BJ (cell line): ENCODE results near the gene PLD3. TPM values are rescaled to one million over a fixed set of nuclear protein-coding genes. Genes with fewer than 3 reads are reported as not detected.
A peak's percentile ranks its signal among the peaks of the same experiment; 100 is the strongest.

Experiments
- CTCF ChIA-PET: fragments of 350-600 bp; formaldehyde crosslinking; extraction: SDS; loops from one replicate; lab custom pipeline; 2021; ENCODE audit warnings: antibody characterized with exemption, inconsistent platforms; lab: Yijun Ruan, JAX
- POLR2A ChIA-PET: fragments of 300-600 bp; sonication (Branson Sonifier 250); formaldehyde crosslinking; extraction: SDS; loops from one replicate; lab custom pipeline; 2021; ENCODE audit warnings: antibody characterized with exemption; lab: Charles Lee
- DNase-seq: peaks from one replicate; pipeline ENCODE4 v3.0.0-alpha.2; 2011; ENCODE audit warnings: low read depth
- H3K27me3 ChIP-seq: 2 replicates; pipeline ENCODE4 v1.6.0; 2011; ENCODE audit warnings: low read length; ENCODE audit not compliant: control insufficient read depth, insufficient read depth
- H3K36me3 ChIP-seq: 2 replicates; pipeline ENCODE4 v1.5.1; 2011; ENCODE audit warnings: low read length; ENCODE audit not compliant: control insufficient read depth, insufficient read depth
- H3K4me3 ChIP-seq: 2 replicates; pipeline ENCODE4 v1.5.1; 2011; ENCODE audit warnings: low read depth, mild to moderate bottlenecking, control low read depth, low read length
- CTCF ChIP-seq: IDR thresholded peaks from 2 replicates; pipeline ENCODE4 v1.5.1; 2011; ENCODE audit warnings: low read depth, mild to moderate bottlenecking, control low read depth, inconsistent platforms, low read length, moderate library complexity; ENCODE audit not compliant: insufficient read depth
- polyA plus RNA-seq: library from polyadenylated mRNA; depleted of rRNA; stranded (reverse); fragments of >200 nt; gene quantifications from 2 replicates; pipeline ENCODE4 v1.2.3, GENCODE V29; 2011

Gene PLD3
- polyA plus RNA-seq, 1 experiment, result 571 TPM

- peaks cover 5% of the 10 kb centered on the region; the same call in 1 of the 2 replicates for H3K36me3 ChIP-seq
- POLR2A ChIA-PET, result no interaction called here
- DNase-seq, result no peak
- TF ChIP-seq CTCF, result no peak
- no peak overlapping the region for H3K4me3 ChIP-seq
- no peaks in the 10 kb centered on the region for H3K27me3 ChIP-seq
- CTCF ChIA-PET, result interaction anchor here (0.8 kb wide), 1 partner anchor 17 kb away, joined by 4 read pairs; no protein-coding TSS in a partner anchor
Observed at GRCh38 chr19:40379446-40380198, 31.1 kb downstream of the PLD3 start.

- Histone ChIP-seq H3K27me3 (0 out of 2 replicates have a peak, but pooled peaks cover 2% of the 10 kb centered on the region), H3K36me3 (peaks cover 5% of the 10 kb centered on the region; the same call in 1 of the 2 replicates), H3K4me3 (no peak overlapping the region)
- ChIA-PET CTCF (interaction anchor here (0.8 kb wide), 1 partner anchor 16 kb away, joined by 4 read pairs; no protein-coding TSS in a partner anchor), POLR2A (no interaction called here)
- no peak for TF ChIP-seq CTCF
- DNase-seq, result no peak
Observed at GRCh38 chr19:40380199-40381037, 31.9 kb downstream of the PLD3 start.

GRCh38 chr19:40381321-40381720 lies 32.8 kb downstream of the PLD3 start:
- ChIA-PET POLR2A (no interaction called here), CTCF (no interaction called here)
- no peak for DNase-seq
- peaks cover 5% of the 10 kb centered on the region; the same call in 1 of the 2 replicates for H3K36me3 ChIP-seq
- 0 out of 2 replicates have a peak, but pooled peaks cover 2% of the 10 kb centered on the region for H3K27me3 ChIP-seq
- TF ChIP-seq CTCF, result peak; percentile 9; the same call in 1 of the 2 replicates
- H3K4me3 ChIP-seq, result no peak overlapping the region

- no peak for DNase-seq
- TF ChIP-seq CTCF, result no peak
- H3K4me3 ChIP-seq, result no peak overlapping the region
- H3K27me3 ChIP-seq, result 0 out of 2 replicates have a peak, but pooled peaks cover 2% of the 10 kb centered on the region
- ChIA-PET CTCF (interaction anchor here (0.7 kb wide), 1 partner anchor 140 kb away, joined by 3 read pairs; no protein-coding TSS in a partner anchor), POLR2A (no interaction called here)
- H3K36me3 ChIP-seq, result no peaks in the 10 kb centered on the region
Observed at GRCh38 chr19:40383668-40384248, 35.3 kb downstream of the PLD3 start.
